GM10847 (cell line): ENCODE results near the gene SAFB.

Source experiments
- POLR2A ChIP-seq: IDR thresholded peaks from 2 replicates; pipeline ENCODE4 v1.6.1; 2011; ENCODE audit not compliant: insufficient read length; ENCODE audit errors: extremely low read depth

The SAFB gene

DNA sequence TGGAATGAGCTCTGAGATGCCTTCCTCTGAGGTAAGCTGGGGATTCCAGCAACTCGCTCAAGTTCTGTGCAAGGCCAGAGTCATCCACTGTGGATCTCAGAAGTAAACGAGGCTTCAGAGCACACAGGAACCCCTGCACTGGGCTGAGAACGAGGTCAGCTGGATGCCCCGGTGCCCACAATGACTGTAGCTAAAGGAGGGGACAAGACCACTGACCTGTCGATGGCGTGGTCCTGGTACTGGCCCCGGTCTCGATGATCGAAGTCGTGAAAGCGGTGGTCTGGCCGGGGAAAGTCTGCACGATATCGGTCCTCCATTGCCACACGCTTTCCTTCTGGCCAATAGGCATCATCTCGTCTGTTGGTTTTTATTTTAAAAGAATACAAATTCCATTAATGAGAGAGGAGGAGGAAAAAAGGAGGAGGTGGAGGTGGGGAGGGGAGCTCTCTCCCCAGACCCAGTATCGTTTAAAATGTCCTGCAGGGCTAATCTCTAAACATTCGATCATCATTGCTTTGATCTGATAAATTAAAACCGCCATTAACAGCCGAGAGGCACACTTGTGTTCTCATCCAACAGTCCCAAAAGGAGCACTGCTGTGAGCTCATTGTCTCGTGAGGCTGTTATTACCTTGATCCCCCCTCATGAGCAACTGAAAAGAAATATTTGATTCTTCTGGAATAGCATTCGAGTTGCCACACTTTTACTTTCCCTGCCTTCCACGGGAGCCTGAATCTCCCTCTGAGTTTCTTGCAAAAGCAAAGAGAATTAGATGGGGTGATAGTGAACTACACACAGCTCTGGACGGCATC, 30.1 kb upstream of the SAFB start:
- TF ChIP-seq POLR2A, result no peak

DNA sequence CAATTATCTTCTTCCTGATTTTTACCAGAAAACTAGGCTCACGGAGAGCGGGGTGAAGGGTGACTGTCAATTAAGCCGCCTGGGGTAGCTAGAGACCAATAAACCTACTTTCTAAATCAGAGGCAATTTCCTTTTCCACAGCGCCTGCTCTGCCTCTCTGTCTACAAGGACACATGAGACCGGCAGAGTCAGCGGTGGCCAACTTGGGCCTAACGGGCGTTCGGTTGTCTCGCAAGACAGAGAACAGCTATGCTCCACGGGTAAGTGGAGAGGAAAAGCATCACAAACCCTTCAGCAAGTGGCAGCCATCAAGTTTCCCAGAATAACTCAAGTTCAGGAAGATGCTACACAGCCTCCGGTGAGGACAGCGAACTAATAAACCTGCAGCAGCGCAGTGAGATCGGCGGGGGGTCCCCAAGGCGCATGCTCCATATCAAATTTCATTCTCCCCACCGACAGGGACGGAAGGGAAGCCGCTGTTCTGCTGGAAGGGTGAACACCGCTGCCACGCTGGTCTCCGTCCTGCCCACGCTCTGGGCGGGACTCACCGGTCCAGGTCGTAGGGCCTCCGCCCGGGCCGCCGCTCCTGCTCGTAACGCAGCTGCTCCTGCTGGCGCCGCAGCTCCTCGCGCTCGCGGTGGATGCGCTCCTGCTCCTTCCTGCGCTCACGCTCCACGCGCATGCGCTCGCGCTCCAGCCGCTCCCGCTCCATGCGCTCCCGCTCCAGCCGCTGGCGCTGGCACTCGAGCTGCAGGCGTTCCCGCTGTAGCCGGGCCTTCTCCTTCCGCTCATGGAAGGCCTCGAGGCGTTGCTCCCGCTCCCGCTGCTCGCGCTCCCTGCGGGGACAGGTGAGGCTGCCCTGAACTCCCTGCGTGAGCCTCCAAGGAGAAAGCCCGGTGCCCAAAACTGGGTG, 29.3 kb upstream of the SAFB start:
- no peak for TF ChIP-seq POLR2A

DNA sequence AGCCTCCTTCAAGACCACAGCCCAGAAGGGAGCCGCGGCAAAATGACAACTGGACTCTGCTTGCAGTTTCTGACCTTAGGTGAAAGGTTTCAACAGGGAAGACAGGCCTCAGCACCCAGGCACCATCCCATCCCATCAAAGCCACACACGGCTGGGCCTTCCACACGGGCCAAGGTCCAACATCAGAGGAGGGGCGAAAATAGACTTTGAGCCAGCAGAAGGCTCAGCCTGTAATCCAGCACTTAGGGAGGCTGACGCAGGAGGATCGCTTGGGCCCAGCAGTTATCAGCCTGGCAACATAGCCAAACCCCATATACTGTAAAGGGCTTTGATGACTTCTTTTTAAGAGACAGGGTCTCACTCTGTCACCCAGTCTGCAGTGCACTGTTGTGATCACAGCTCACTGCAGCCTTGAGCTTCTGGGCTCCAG, 28.3 kb upstream of the SAFB start:
- TF ChIP-seq POLR2A, result no peak

DNA sequence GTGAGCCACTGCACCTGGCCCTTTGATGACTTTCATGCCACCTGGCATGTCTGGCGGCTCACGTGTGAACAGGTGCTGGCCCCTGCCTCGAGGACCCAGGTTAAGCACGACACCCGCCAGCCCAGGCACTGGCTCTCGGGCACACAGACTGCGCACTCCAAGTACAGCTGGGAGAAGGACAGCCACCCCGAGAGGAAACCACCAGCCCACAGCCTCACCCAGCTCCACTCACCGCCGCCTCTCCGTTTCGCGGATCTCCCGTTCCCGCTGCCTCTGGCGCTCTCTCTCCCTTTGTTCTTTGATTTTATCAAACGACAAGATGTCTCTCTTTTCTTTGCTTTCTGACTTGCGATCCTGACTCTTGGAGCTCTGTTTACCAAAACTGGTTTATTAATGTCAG, 27.8 kb upstream of the SAFB start:
- TF ChIP-seq POLR2A, result no peak

DNA sequence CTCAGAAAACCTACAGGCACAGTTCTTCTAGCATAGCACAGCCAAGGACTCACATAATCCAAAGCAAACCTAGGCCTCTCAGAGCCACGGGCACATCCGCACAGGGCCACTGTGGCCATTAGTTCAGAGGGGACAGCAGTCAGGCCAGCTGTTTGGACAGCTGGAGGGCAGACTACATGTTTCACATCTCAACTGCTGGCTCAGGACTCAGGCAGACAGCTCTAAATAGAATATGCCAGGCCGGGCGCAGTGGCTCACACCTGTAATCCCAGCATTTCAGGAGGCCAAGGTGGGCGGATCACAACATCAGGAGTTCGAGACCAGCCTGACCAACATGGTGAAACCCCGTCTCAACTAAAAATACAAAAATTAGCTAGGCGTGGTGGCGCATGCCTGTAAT, 27.1 kb upstream of the SAFB start:
- TF ChIP-seq POLR2A, result no peak

DNA sequence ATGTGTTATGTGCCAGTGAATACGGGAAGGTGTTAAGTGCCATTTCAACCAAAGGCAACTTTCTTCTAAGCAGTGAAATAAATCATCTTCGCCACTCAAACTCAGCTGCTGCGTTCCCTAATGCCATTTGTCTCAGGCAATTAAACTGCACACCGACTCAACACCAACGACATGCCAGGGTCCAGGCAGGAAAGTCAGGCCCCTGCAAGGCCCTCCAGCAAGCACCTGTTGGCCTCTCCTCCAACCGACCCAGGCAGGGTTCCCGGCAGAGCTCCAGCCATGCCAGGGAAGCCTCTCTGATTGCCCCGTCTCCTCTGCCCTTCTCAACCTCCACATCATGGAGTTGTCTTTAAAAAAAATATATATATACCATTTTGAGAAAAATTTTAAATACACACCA, 22.1 kb upstream of the SAFB start:
- no peak for TF ChIP-seq POLR2A

DNA sequence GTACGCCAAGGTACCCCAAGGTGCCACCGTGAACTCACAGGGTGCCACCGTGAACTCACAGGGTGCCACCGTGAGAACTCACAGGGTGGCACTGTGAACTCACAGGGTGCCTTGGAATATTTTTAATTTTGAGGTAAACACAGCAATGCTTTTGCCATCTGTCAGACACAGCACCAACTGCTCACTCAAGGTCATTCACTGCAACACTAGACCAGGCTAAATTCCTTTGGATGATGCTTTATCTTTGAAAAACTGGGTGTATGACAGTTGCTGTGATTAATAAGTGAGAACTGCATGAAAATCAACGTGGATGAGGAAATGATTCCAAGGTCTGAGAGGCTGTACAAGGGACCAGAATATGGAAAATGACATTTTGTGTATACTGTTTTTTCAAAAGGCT, 19.3 kb upstream of the SAFB start:
- TF ChIP-seq POLR2A, result no peak

DNA sequence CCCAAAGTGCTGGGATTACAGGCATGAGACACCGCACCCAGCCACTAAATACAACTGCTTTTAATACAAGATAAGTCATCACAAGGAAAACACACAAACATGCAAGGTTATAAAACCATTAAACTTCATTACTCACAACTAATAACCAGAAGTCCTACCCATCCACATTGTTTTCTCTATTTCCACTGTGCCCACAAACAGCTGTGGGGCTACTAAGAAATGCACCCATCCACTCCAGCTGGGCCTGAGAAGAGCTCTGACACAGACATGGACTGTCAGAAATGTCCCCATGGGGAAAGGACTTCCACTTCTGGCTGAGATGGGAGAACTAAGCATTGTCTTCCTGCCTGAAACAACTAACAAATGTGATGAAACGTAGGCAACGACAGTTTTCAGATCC, 17.5 kb upstream of the SAFB start:
- no peak for TF ChIP-seq POLR2A

DNA sequence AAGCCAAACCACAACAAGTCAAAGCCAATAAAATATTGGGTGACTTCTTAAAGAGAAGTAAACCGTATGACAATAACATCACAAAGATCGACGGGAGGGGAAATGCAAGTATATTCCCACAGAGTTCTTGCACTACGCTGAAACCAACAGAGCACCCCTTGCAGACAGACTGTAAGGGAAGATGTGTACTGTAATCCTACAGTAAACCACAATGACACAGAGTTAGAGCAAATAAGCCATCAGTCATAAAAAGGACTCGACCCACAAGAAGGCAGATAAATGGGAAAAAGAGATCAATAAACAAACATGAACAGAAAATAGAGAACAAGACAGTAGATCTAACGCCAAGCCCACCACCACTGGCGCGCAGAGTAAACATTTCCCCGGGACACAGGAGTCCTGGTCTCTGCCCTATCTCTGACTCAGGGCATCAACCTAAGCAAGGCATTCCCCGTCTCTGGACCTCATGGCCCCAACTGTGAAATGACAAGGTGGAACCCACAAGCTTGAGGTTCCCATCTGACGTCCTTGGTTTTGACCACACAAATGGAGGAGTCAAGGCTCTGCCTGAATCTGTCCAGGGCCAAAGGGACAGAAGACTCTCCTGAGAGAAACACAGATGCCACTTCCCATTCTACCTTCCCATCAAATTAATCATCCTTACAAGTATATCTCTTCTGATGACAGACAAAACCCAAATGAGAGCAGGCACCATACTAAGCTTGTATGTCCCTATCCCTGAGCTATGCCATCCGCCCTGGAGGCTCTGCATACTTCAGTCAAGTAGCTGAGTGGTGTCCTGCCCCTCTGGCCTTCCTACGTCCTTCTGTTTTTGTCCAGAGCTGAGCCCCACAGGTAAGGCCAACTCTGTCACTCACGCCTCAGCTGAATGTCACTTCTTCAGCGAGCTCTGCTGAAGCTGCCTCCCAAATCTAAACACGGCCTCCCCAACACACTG, 15.3 kb upstream of the SAFB start:
- no peak for TF ChIP-seq POLR2A

DNA sequence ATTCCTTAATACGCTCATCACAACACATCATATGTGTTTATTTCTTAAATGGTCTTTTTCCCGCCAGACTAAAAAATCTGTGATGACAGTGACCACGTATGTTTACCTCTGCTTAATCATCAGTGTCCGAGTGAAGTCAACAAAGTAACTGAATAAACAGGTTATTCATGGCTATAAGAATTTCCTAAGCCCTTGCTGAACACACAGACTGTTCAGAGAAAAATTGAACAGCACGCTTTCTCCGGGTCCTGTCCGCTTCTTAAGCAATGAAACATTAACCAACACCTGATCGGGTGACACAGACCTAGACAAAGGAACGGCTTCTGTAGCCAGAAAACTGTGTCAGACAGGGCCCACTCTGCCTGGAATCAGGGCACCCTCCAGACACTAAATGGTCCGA, 14.6 kb upstream of the SAFB start:
- TF ChIP-seq POLR2A, result no peak

DNA sequence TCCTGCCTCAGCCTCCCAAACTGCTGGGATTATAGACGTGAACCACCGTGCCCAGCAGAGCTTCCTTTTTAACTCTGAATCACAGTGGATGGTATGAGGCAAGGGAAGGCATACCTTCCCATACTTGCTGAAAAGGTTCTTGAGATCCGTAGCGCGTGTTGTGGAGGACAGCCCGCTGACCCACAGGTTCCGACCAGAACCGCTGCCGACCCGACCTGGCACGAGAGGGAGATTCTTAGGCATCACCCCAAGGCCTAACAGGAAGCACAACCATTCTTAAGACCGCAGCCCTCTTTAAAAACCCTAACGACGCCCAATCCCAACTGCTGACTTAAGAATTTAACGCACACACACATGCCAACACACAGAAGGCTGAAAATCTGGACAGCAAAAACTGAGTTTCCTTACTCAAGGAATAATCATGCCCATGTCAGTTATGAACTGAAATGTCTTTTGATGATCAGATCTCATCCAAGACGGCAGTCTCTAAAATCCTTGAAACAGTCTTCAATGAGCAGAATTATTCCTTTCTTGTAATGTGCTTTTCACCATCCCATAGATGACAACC, 12.9 kb upstream of the SAFB start:
- TF ChIP-seq POLR2A, result no peak

DNA sequence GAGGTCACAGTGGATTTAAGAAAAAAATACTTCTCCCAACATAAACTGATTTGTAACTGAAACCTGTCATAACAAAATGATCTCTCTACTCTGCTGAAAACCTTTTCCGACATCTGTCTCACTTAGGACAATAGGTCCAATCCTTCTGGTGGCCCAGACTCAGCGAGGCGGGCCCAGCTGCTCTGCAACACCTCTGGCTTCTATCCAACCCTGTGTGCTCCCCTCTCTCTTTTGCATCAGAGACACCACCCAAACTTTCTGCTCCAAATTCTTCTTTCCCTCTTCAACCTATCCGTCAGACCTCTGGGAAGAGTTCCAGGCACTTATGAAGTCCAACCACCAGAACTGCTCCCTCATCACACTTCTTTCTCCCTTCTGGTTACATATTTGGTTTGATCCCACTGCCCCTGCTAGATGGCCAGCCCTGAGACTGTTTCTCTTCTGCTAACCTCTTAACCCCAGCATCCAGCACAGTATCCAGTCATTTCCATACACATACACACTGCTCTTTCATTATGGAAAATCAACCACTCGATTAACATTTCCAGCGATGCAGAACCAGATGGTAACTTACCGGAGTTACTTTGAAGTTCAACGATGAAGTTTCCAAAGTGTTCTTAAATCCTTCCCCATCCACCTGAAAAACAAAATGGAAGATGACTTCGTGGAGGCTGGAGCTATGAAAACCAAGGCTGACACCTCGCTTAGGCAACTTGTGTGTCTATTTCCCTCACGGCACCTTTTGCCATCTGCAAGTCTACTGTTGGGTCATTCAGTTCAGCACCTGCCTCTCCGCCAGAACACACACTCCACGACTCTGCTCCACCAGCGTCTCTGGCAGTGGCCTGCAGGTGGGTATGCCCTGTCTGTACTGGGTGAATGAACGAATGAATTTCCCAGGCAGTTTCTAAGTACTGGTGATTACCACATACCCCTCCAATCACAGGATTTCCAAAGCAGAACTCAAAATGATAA, 9.7 kb upstream of the SAFB start:
- TF ChIP-seq POLR2A, result no peak

DNA sequence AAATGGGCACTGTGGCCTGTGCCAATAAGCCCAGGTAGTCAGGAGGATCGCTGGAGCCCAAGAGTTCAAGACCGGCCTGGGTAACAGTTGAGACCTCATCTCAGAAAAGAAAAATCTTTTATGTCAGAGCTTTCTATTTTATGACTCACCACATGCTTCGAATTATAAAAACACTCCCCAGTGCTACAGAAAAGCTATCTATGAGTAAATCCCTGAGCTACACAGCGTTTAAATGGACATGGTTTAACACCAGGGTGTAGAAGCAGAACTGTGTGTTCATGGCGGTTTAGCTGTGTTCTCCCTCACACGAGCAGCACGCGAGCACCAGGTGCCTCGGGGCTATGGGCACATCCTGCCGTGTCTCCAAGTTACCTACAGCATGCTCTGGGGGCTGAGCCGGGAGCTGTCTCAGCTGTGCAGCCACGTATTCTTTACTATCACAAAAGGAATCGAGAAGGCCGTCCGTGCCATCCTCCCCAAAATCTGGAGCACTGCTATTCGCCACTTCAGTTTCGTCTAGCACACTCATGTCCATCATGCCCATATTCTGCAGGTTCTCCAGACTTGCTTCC, 7.0 kb upstream of the SAFB start:
- TF ChIP-seq POLR2A, result no peak
